GM10266 (cell line): ENCODE data around the gene KRTCAP2.

ENCODE experiments used
- DNase-seq: peaks from one replicate; pipeline ENCODE4 v3.0.0; 2012; ENCODE audit errors: extremely low spot score
- TF ChIP-seq, protein P1 (sequence below): IDR thresholded peaks from 2 replicates; pipeline ENCODE4 v1.5.1; 2012; ENCODE audit warnings: mild to moderate bottlenecking, low read depth; ENCODE audit not compliant: control insufficient read depth, insufficient read depth; ENCODE audit errors: missing control alignments

The KRTCAP2 gene

GRCh38 chr1:155125511-155125945, 47.6 kb downstream of the KRTCAP2 start:
- no peak for DNase-seq
- TF ChIP-seq, protein P1, sequence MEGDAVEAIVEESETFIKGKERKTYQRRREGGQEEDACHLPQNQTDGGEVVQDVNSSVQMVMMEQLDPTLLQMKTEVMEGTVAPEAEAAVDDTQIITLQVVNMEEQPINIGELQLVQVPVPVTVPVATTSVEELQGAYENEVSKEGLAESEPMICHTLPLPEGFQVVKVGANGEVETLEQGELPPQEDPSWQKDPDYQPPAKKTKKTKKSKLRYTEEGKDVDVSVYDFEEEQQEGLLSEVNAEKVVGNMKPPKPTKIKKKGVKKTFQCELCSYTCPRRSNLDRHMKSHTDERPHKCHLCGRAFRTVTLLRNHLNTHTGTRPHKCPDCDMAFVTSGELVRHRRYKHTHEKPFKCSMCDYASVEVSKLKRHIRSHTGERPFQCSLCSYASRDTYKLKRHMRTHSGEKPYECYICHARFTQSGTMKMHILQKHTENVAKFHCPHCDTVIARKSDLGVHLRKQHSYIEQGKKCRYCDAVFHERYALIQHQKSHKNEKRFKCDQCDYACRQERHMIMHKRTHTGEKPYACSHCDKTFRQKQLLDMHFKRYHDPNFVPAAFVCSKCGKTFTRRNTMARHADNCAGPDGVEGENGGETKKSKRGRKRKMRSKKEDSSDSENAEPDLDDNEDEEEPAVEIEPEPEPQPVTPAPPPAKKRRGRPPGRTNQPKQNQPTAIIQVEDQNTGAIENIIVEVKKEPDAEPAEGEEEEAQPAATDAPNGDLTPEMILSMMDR, result no peak

- TF ChIP-seq, protein P1, result no peak
- DNase-seq, result no peak
Measured at GRCh38 chr1:155124503-155125463, 48.3 kb downstream of the KRTCAP2 start.

GRCh38 chr1:155123801-155124200, 49.3 kb downstream of the KRTCAP2 start:
- no peak for DNase-seq
- TF ChIP-seq, protein P1, result no peak

DNA sequence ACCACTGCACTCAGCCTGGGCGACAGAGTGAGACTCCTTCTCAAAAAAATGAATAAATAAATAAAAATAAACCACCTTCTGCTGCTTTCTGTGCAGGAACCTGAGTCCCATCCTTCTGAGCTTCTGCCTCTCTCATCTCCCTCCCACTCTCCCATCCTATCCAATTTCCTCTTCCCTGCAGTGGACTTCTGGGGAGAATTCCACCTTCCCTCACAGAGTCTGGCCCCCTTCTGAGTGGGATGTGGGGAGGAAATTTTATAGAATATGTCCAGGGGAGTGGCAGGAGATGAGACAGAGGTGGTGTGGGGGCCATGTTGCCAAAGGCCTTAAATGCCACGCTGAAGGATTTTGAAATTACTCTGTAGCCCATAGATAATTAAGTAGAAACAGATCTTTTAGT, 50.8 kb downstream of the KRTCAP2 start:
- no peak for DNase-seq
- TF ChIP-seq, protein P1, result no peak

DNA sequence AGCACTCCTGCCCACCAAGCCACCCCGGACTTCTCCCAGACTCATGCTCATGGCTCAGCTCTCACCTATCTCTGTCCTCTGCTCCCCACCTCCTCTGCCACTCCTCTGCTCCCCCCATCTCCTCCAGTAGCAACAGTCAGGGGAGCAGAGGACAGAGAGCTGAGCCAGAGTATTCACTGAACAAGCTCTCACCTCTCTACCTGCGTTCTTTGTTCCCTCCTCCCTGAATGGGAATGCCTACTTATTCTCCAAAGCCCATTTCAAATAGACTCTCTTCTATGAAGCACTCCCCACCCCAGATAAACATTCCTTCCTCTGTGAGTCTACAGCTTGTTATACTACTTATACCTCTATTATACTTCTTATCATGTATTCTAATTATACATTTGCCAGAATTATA, 51.9 kb downstream of the KRTCAP2 start:
- no peak for DNase-seq
- TF ChIP-seq, protein P1, result no peak

DNA sequence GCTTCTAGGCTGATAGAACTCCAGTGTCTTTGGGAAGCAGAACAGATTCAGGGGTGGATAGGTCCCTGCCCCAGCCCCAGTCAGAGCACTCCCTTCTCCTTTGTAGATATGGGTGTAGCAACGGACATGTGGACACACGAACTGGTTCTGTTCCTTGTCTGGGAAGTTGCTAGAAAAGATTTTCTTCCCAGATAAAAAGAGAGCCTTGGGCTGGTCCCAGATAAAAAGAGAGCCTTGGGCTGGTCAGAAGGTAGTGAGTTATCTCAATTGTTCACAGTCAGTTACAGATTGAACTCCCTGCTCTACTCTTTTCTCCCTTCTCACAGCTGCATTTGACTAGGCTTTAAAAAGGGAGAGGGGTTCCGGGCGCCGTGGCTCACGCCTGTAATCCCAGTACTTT, 52.9 kb downstream of the KRTCAP2 start:
- peak; percentile 4 for DNase-seq
- TF ChIP-seq, protein P1, result no peak
